GM21576 (cell line): ENCODE results near the gene TARBP1.

Experiments
- ATAC-seq: cut with Tn5 transposase; IDR thresholded peaks from one replicate; pipeline ENCODE4 v1.9.1; 2021; ENCODE audit warnings: mild to moderate bottlenecking, moderate library complexity; ENCODE audit not compliant: unreplicated experiment

Gene TARBP1

DNA sequence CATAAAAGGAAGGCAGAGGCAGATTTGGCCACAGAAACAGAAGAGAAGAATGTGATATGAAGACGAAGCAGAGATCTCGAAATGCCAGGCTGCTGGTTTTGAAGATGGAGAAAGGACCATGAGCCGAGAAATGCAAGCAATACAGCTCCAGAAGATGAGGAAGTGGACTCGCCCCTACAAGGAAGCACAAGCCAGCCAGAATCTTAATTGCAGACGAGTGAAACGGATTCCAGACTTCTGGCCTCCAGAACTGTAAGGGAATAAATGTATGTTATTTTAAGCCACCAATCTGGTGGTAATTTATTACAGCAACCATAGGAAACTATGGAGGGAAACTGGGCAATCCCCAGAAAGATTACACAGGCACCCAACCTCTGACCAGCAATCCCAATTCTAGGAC is 24.1 kb downstream of the TARBP1 start:
- ATAC-seq = no peak

DNA sequence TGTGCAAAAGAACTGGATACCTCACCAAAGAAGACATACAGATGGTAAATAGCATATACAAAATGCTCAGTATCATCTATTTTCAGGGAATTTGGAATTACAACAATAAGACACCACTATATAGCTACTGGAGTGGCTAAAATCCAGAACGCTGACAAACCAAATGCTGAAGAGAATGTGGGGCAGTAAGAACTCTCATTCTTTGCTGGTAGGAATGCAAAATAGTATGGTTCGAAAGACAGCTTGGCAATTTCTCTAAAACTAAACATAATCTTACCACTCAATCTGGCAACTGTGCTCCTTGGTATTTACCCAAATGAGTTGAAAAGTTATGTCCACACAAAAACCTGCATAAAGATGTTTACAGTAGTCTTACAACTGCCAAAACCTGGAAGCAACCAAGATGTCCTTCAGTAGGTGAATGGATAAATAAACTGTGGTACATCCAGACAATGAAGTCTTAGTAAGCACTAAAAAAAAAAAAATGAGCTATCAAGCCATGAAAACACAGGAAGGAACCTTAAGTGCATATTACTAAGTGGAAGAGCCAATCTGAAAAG is 26.5 kb downstream of the TARBP1 start:
- no peak for ATAC-seq

DNA sequence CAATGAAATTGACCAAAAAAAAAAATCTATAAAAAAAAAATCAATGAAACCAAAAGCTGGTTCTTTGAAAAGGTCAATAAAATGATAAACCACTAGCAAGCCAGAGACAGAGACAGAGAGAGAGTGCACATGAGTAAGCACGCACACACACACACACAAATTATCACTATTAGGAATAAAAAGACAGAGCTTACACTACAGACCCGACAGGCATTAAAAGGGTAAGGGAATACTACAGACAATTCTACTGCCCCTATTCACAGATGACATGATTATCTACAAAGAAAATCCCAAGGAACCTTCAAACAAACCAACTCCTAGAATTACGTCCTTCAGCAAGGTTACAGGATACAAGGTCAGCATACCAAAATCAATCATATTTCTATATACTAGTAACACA is 38.6 kb downstream of the TARBP1 start:
- ATAC-seq = no peak

DNA sequence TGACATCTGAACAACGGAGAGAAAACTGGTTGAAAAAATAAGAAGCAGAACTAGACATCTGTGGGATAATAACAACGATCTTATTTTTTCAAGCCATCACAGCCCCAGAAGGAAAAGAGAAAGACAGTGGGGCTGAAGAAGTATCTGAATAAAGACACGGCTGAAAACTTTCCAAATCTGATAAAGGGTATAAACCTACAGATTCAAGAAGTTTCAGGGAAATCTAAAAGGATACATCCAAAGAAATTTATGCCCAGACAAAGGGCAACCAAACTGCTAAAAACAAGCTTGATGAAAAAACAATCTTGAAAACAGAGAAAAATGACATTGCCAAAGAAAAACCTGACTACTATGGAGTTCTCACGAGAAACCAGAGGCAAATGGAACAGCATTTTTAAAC is 40.4 kb downstream of the TARBP1 start:
- no peak for ATAC-seq

DNA sequence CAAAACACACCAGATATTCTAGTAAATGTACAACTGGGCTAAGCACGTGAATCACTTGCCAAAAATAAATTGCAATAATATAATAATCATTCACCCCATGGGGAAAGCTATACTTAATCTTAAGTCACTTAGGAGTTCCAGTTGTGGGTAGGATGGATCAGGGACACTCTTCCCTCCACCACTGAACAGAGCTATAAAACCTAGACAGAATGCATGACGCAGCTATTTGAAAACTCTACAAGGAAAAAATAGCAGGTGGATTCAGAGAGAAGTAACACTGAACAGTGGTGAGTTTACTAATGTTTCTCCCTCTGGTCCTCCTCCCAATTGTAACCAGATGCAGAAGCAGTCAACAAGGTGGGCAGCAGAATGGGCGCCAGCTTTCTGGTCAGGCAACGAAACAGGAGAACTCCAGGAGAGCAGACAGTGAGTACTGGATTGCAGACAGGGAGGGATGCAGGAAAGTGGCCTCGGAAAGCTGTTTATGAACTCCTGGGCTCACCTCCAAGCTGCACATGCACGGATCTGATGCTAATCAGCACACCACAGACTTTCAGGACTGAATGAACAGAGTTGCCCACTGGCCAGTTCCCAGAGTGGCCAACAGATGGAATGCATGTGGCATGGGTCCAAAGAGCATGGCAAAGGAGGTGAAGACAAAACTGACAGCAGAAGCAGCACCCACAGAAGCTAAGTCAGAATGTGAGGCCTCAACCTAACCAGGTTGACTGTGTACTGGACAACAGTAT is 41.4 kb downstream of the TARBP1 start:
- no peak for ATAC-seq

DNA sequence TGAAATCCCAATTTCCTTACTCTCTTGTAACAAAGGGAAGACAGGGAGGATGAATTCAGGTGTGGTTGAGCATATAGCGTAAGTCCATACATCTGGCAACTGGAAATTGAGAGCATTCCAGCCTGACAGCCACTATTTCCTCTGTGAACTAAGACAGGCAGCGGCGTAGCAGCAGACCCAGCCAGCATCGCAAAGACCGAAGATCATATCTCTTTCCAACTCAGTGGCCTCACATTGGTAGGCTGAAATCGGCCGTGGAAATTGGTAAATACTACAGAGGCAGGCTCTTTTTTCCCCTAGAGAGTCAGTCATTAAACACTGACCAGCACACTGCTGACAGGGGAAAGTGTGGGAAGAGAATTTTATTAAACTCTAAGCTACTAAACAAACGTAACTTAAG is 43.4 kb downstream of the TARBP1 start:
- ATAC-seq = no peak

DNA sequence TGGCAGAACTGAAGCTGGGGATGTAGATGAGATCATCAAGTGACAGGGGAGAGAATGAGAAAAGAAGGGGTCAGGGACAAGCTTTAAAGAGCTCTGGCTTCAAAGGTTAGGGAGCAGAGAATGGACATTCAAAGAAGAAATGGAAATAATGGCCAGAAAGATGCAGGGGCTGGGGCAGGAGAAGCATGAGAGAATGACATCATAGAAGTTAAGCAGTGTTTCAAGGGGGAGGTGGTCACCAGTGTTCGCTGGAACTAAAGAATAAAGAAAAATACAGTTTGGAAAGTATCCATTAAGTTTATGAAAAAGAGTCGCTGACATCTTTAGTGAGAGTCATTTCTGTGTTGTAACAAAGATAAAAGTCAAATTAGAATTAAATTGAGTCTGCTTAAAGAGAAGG is 44.3 kb downstream of the TARBP1 start:
- no peak for ATAC-seq

DNA sequence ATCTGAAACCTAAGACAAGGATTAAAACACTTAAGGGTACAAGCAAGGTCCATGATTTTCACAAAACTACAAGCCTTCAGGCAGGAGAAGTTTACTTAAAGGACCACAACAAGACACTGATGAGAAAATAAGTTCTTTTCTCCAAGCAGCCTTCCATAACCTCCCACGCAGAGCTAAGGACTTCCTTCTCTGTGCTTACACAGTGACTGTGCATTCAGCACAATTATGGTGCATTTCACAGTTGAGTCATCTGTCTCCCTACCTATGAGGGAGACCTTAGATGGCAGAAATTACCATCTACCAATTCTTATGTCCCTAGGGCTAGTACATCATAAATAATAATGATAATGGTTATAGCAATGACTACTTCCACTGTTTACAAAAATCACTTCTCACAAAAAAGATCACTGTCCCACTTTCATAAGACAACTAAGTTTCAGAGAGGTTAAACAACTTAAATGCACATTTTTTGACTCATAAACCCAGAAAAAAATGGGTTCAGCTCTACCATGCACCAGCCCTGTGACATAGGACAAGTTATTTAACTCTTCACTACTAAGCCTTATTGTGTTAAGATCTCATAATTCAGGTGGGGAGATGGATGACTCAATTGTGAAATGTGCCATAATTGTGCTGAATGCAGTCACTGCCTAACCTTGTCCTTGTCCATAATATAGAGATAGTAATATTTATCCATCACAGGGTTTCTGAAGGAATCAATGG is 45.3 kb downstream of the TARBP1 start:
- peak; percentile 63 for ATAC-seq

DNA sequence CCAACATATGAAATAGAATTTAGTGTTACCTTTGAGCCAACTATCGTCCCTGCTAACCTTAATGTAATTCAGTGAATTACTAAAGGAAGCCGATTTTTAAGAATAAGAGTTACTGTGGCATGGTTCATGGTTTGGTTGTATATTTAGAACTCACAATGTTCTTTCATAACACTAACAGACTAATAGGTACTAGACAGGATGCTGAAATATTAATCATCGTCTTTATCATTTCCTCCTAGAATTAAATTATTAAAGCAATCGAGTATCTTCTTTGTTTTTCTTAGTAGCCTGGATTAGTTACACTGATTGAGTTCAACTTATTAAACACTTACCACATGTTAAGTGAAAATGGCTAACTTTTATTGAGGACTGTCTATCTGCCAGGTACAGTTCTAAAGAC is 47.7 kb downstream of the TARBP1 start:
- no peak for ATAC-seq

DNA sequence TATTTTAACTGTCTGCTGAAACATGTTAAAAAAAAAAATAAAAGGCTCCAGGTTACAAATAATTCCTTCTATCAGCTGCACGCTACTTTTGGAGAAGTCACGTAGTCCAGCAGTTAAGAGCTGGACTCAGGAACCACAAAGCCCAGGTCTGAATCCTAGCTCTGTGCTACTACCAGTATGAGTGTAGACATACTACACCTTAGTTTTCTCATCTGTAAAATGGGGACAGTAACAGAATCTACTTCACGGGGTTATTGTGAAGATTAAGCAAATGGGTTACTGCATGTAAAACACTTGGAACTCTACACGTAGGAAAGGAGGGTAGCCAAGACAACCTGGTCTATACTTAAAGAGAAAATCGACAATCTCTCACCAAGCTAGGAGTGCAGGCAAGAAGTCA is 48.3 kb downstream of the TARBP1 start:
- ATAC-seq = no peak

DNA sequence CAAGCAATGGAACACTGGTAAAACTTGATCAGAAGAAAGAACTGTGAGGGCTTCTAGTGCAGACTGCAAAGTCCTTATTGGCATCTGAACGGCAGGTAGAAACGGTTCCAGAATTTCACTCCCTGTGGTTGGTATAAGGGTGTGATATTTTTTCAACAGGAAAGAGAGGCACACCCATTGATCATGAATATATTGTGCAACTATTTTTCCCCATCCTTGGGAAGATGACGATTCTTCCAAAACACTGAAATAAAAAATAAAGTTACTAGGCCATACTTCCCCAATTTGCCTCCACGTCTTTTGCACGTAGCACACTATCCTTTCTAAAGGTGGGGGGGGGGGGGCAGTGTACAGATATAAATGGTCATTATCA is 49.6 kb downstream of the TARBP1 start:
- ATAC-seq = no peak

DNA sequence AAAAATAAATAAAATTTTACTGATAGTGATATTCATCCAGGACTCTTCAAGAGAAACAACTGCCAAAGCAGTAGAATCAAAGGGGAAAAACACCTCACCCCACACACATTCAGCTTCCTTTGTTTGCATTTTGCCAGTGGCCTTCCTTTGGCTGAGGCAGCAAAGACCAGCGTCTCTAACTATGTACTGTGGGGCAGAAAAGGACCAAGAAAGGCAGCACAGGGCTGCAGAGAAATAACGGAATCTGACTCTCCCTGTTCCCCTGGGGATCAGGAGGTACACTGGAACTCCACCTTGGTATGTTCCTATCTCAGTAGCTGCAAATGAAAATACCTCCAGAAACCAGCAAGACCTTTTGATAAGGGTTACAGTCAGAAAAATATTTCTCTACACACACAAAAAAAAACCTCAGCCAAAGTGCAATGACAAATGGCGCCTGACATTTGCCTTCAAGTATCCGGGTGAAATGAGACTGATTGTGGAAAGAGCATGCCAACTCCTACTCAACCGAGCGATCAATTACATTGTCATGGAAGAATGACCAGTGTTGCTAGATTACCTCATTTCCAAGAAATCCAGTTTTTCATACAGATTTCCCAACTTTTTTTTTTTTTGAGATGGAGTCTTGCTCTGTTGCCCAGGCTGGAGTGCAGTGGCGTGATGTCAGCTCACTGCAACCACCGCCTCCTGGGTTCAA is 50.9 kb downstream of the TARBP1 start:
- no peak for ATAC-seq

DNA sequence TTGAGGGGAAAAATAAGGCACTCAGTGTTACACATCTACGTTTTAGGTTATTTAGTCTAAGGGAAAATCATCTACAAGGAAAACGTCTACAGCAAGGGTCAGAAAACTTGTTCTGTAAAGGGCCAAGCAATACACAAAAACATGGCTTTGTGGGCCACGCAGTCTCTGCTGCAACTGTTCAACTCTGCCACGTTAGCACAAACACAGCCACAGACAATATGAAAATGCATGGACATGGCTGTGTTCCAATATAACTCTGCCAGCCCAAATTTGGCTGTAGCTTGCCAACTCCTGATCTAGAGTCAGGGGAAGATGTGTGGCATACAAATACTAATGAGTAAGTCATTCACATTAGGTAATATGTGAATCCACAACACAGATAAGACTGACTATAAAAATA is 65.0 kb downstream of the TARBP1 start:
- ATAC-seq = no peak

DNA sequence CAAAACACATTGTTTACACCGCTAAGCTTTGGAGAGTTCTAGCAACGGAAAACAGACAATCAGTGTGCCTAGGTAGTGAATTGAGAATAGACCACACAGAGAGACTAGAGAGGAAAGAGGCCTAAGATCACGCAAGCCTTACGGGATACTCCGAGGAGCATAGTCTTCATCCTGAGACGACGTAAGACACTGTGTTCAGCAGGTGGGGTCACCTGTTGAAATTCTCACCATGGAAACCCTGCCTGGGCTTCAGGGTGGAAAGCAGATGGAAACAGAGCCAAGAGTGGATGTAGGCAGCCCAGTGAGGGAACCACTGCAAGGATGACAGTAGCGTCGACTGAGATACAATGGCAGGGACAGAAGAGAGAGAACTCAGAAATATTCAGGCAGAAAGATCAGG is 65.5 kb downstream of the TARBP1 start:
- no peak for ATAC-seq

DNA sequence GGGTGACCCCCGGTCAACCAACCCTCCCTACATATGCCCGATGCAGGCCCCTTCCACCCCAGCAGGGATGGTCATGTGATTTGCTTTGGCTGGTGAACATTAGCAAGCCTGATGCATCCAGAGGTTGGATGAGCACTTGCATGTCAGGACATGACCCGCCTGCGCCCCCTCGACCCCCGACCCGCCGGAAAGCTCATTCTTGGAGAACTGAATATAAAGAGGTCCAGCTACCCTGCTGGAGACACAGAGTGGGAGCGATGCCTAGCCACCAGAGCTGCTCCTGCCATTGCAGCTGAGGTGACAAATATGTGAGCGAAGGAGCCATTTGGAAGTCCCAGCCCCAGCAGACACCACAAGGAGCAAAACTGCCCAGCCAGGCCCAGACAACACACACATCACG is 66.1 kb downstream of the TARBP1 start:
- ATAC-seq = no peak

DNA sequence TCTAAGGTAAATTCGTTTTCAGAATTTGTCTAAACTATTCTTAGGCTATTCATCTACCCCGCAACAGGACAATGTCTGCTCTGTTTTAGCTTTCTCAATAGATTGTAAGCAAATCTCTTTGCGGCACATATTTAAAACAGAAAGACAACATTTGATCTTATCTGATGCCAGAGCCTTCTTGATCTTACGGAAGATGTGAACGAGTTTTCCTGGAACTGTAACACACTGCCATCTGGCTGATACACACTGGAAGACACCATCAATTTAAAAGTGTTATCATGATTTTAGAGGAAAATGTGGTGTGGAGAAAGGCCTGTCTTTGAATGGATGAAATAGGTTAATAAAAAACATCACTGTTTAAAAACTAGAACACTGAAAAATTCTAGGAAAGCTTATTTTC is 69.7 kb downstream of the TARBP1 start:
- no peak for ATAC-seq

DNA sequence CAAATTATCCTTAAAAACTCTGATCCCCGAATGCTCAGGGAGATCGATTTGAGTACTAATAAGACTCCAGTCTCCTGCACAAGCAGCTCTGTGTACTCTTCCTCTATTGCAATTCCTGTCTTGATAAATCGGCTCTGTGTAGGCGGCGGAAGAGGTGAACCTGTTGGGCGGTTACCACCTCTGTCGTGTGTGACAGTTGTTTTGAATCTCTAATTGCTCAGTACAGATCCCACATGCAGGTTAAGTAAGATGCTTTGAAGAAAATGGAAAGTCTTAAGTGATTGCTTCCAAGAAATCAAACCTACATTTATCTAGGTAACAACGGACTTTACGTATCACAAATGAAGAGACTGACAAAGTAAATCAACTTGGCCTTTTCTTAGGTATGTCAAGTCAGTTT is 70.2 kb downstream of the TARBP1 start:
- ATAC-seq = no peak

DNA sequence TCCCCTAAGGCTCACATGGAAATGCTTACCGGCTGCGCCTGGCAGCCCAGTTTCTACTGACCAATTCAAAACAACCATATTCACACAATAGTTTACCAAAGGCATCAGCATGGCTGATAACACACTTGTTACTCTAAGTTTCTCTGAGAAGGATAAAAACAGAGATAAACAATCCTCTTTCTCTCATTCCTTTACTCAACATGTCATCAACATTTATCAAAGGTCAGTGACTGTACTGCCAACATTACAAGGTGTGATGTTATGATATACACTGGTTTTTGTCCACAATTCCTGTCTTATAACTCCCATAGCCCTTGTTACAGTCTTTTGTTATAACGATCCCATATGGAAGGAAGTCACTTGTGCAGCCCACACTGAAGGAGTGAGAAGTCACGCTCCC is 72.1 kb downstream of the TARBP1 start:
- no peak for ATAC-seq

DNA sequence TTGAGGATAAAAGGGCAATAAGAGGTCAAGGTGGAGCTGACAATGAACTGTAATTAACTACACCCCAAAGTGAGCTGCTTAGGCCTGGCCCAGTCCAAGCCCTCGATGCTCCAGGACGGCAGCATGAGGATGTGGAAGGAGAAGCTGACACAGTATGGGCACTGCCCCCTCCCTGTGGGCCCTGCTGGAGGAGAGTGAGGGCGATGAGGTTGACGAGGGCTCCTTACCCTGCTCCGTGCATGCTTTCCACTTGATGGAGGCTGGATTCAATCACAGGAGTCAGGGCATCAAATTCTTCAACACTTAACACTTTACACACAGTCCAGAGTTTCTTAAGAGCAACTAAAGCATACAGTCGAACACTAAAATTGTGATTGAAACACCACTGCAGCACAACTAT is 73.3 kb downstream of the TARBP1 start:
- no peak for ATAC-seq

DNA sequence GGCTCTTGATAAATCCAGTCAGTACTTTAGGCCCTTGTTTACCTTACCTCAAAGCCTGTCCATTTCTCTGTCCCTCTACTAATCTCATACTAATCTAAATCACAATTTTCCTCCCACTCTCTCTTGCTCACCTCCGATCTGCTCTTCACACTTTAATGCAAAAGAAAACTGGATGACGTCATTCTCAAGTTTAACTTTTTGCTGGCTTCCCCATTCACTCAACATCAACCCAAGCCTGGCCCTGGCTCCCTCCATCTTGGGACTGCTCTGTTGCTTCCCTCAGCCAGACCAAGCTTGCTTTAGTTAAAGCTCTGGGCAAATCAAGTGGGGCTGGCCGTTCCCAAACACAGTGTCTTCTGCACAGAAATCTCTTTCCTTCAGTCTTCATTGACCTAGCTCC is 76.0 kb downstream of the TARBP1 start:
- ATAC-seq = no peak

DNA sequence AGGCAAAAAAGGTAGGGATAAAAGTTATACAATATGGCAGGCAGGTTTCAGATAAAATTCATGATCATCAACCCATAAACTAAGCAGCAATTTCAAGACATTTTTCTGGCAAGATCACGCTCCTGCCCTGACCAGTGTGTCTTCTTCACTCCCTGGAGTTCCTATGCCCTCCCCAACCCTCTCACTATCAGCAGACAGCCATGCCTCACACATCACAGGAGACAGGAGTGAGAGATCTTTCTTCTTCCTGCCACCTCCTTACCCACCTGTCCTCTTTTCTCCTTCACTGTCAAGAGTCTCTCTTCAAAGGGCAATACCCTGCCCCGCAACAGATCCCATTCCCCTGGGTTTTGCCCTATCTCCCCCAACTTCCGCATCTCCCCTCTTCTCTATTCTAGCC is 77.3 kb downstream of the TARBP1 start:
- no peak for ATAC-seq

DNA sequence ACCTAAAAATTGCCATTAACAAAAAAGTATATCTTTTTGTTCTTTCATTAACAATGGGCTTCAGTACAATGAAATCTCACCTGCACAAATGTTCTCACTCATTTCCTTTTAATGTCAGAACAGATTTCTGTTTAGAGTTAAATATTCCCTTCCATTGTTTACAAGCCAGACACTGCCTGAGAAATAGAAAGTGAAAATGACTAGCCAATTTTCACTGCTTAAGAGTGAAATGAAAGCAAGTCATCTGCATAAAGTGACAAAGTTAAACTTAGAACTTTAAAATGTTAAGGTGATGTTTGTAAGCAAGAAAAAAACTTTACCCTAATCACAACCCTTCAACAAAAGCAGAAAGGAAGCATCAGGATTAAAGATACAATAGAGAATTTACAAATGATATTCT is 78.2 kb downstream of the TARBP1 start:
- ATAC-seq = peak; percentile 63
